Activated T-cell treated with anti-CD3 and anti-CD28 coated beads, Interleukin-2, amount 50 U/mL, for 72 hours (primary cell): ENCODE data around the gene TSPEAR. TPM values are rescaled to one million over a fixed set of nuclear protein-coding genes. Genes with fewer than 3 reads are reported as not detected.

Experiments used
- ATAC-seq, 2 donors: fragments of 150-1000 bp; cut with Tn5 transposase; replicated peaks in 1 of 2; 2 replicates each; pipeline ENCODE4 v1.10.0; 2021; ENCODE audit warnings: moderate library complexity in 2 of 2, mild to moderate bottlenecking in 1 of 2
- DNase-seq, 2 donors: peaks; one replicate each; pipeline ENCODE4 v3.0.0; 2021 to 2022; ENCODE audit warnings: mixed read lengths in 1 of 2
- H3K27ac Mint-ChIP-seq: one replicate; pipeline ENCODE4 v1.8.0; 2022; ENCODE audit warnings: mild to moderate bottlenecking, moderate library complexity, mixed read lengths
- H3K27me3 Mint-ChIP-seq: one replicate; pipeline ENCODE4 v1.8.0; 2022; ENCODE audit warnings: low read depth, mixed read lengths
- H3K36me3 Mint-ChIP-seq, 2 donors: one replicate each; pipeline ENCODE4 v1.8.0; 2022; ENCODE audit warnings: mixed read lengths in 2 of 2, mild to moderate bottlenecking in 1 of 2; ENCODE audit not compliant: insufficient read depth in 2 of 2
- H3K4me1 Mint-ChIP-seq: one replicate; pipeline ENCODE4 v1.8.0; 2022; ENCODE audit warnings: low read depth, mixed read lengths
- H3K4me3 Mint-ChIP-seq, 2 donors: one replicate each; pipeline ENCODE4 v1.8.0; 2022; ENCODE audit warnings: mild to moderate bottlenecking in 2 of 2, mixed read lengths in 2 of 2, moderate library complexity in 2 of 2
- H3K9me3 Mint-ChIP-seq, 2 donors: one replicate each; pipeline ENCODE4 v1.8.0; 2022; ENCODE audit warnings: mixed read lengths in 2 of 2
- total RNA-seq, 2 donors: library from RNA; stranded (reverse); gene quantifications; one replicate each; pipeline ENCODE4 v1.2.3, GENCODE V29; 2022

TSPEAR gene
- total RNA-seq, 2 donors from 2014 or later = not detected

- Mint-ChIP-seq H3K4me3 (no peak overlapping the region), H3K36me3 (no peaks in the 10 kb centered on the region), H3K9me3 (no peaks in the 10 kb centered on the region), H3K4me1 (no peaks in the 10 kb centered on the region), H3K27me3 (no peaks in the 10 kb centered on the region), H3K27ac (no peak overlapping the region)
- DNase-seq (no peak), ATAC-seq (no peak)
Measured at GRCh38 chr21:44477131-44477530, 234.2 kb downstream of the TSPEAR start.

GRCh38 chr21:44475266-44475845 lies 236.0 kb downstream of the TSPEAR start:
- DNase-seq = no peak
- H3K27me3 Mint-ChIP-seq = no peaks in the 10 kb centered on the region
- H3K9me3 Mint-ChIP-seq = no peaks in the 10 kb centered on the region
- no peak overlapping the region for H3K27ac Mint-ChIP-seq
- no peaks in the 10 kb centered on the region for H3K36me3 Mint-ChIP-seq
- no peak overlapping the region for H3K4me3 Mint-ChIP-seq
- ATAC-seq = no peak
- H3K4me1 Mint-ChIP-seq = no peaks in the 10 kb centered on the region

GRCh38 chr21:44473915-44474555 lies 237.3 kb downstream of the TSPEAR start:
- H3K4me1 Mint-ChIP-seq = no peaks in the 10 kb centered on the region
- H3K4me3 Mint-ChIP-seq = no peak overlapping the region
- H3K27ac Mint-ChIP-seq = no peak overlapping the region
- no peak for ATAC-seq
- no peaks in the 10 kb centered on the region for H3K27me3 Mint-ChIP-seq
- H3K9me3 Mint-ChIP-seq = no peaks in the 10 kb centered on the region
- no peaks in the 10 kb centered on the region for H3K36me3 Mint-ChIP-seq
- DNase-seq = no peak

GRCh38 chr21:44471996-44472395 lies 239.4 kb downstream of the TSPEAR start:
- no peak overlapping the region for H3K27ac Mint-ChIP-seq
- no peaks in the 10 kb centered on the region for H3K9me3 Mint-ChIP-seq
- ATAC-seq (no peak), DNase-seq (no peak)
- H3K4me1 Mint-ChIP-seq = no peaks in the 10 kb centered on the region
- no peak overlapping the region for H3K4me3 Mint-ChIP-seq
- no peaks in the 10 kb centered on the region for H3K36me3 Mint-ChIP-seq
- no peaks in the 10 kb centered on the region for H3K27me3 Mint-ChIP-seq

- Mint-ChIP-seq H3K4me1 (no peaks in the 10 kb centered on the region), H3K27ac (no peak overlapping the region), H3K27me3 (no peaks in the 10 kb centered on the region), H3K4me3 (no peak overlapping the region), H3K36me3 (no peaks in the 10 kb centered on the region), H3K9me3 (no peaks in the 10 kb centered on the region)
- DNase-seq (no peak), ATAC-seq (no peak)
Measured at GRCh38 chr21:44471341-44471740, 240.0 kb downstream of the TSPEAR start.

GRCh38 chr21:44467859-44468195 lies 243.5 kb downstream of the TSPEAR start:
- H3K27me3 Mint-ChIP-seq = no peaks in the 10 kb centered on the region
- no peak overlapping the region for H3K27ac Mint-ChIP-seq
- no peaks in the 10 kb centered on the region for H3K4me1 Mint-ChIP-seq
- DNase-seq (no peak), ATAC-seq (no peak)
- no peaks in the 10 kb centered on the region for H3K9me3 Mint-ChIP-seq
- no peaks in the 10 kb centered on the region for H3K36me3 Mint-ChIP-seq
- no peak overlapping the region for H3K4me3 Mint-ChIP-seq

- no peaks in the 10 kb centered on the region for H3K9me3 Mint-ChIP-seq
- no peaks in the 10 kb centered on the region for H3K36me3 Mint-ChIP-seq
- H3K4me1 Mint-ChIP-seq = no peaks in the 10 kb centered on the region
- no peak overlapping the region for H3K27ac Mint-ChIP-seq
- DNase-seq (no peak), ATAC-seq (no peak)
- H3K4me3 Mint-ChIP-seq = no peak overlapping the region
- no peaks in the 10 kb centered on the region for H3K27me3 Mint-ChIP-seq
Measured at GRCh38 chr21:44466996-44467858, 244.1 kb downstream of the TSPEAR start.

GRCh38 chr21:44466351-44466954 lies 244.9 kb downstream of the TSPEAR start:
- Mint-ChIP-seq H3K36me3 (no peaks in the 10 kb centered on the region), H3K27me3 (no peaks in the 10 kb centered on the region), H3K4me1 (no peaks in the 10 kb centered on the region), H3K27ac (no peak overlapping the region), H3K9me3 (no peaks in the 10 kb centered on the region), H3K4me3 (no peak overlapping the region)
- DNase-seq (no peak), ATAC-seq (no peak)

- no peak for DNase-seq
- Mint-ChIP-seq H3K36me3 (no peaks in the 10 kb centered on the region), H3K27ac (no peak overlapping the region), H3K4me3 (no peak overlapping the region), H3K9me3 (no peaks in the 10 kb centered on the region), H3K4me1 (no peaks in the 10 kb centered on the region), H3K27me3 (no peaks in the 10 kb centered on the region)
- no peak for ATAC-seq
Measured at GRCh38 chr21:44464351-44464750, 247.0 kb downstream of the TSPEAR start.

- H3K9me3 Mint-ChIP-seq = no peaks in the 10 kb centered on the region
- DNase-seq (no peak), ATAC-seq (no peak)
- no peaks in the 10 kb centered on the region for H3K27me3 Mint-ChIP-seq
- no peaks in the 10 kb centered on the region for H3K4me1 Mint-ChIP-seq
- no peak overlapping the region for H3K4me3 Mint-ChIP-seq
- no peaks in the 10 kb centered on the region for H3K36me3 Mint-ChIP-seq
- no peak overlapping the region for H3K27ac Mint-ChIP-seq
Measured at GRCh38 chr21:44463724-44464123, 247.6 kb downstream of the TSPEAR start.

GRCh38 chr21:44462834-44463200 lies 248.6 kb downstream of the TSPEAR start:
- Mint-ChIP-seq H3K36me3 (no peaks in the 10 kb centered on the region), H3K27me3 (no peaks in the 10 kb centered on the region), H3K27ac (no peak overlapping the region), H3K4me1 (no peaks in the 10 kb centered on the region), H3K4me3 (no peak overlapping the region), H3K9me3 (no peaks in the 10 kb centered on the region)
- no peak for DNase-seq
- ATAC-seq = no peak

GRCh38 chr21:44462086-44462833 lies 249.1 kb downstream of the TSPEAR start:
- no peak for DNase-seq
- no peaks in the 10 kb centered on the region for H3K36me3 Mint-ChIP-seq
- no peak for ATAC-seq

More at GRCh38 chr21:44462086-44462833, 249.1 kb downstream of the TSPEAR start:
- no peaks in the 10 kb centered on the region for H3K27me3 Mint-ChIP-seq
- no peaks in the 10 kb centered on the region for H3K4me1 Mint-ChIP-seq
- H3K27ac Mint-ChIP-seq = no peak overlapping the region
- no peaks in the 10 kb centered on the region for H3K9me3 Mint-ChIP-seq
- H3K4me3 Mint-ChIP-seq = no peak overlapping the region
